OCI-LY3 (cell line): Measurements from ENCODE around the gene TIPIN.
"Not testable (repeated sequence)": the region's sequence is repeated elsewhere in the genome, so short reads cannot be mapped to it uniquely, and the experiment has no call there.

ENCODE experiments used
- H2AFZ ChIP-seq: fragments of 200-600, 300-600 bp; shearing (Covaris generic); 2 replicates; pipeline ENCODE4 v1.6.0; 2014; ENCODE audit warnings: antibody characterized with exemption, low read depth, low read length
- H3K27ac ChIP-seq: fragments of 200-600, 300-600 bp; sonication (generic); 2 replicates; pipeline ENCODE4 v1.5.1; 2014; ENCODE audit warnings: mild to moderate bottlenecking, low read length, moderate library complexity, mixed read lengths
- H3K27me3 ChIP-seq: fragments of 200-600, 300-600 bp; sonication (generic); 2 replicates; pipeline ENCODE4 v1.6.1; 2014; ENCODE audit warnings: low read depth, low read length, mixed read lengths
- H3K36me3 ChIP-seq: fragments of 200-600, 300-600 bp; sonication (generic); replicated peaks from 2 replicates; pipeline ENCODE3; 2014; ENCODE audit warnings: low read depth, low read length, mixed read lengths
- H3K4me1 ChIP-seq: fragments of 300-600, 200-600 bp; sonication (generic); 2 replicates; pipeline ENCODE4 v1.6.1; 2014; ENCODE audit warnings: low read length, mixed read lengths
- H3K4me2 ChIP-seq: fragments of 200-600, 300-600 bp; sonication (generic); 2 replicates; pipeline ENCODE4 v1.6.1; 2014; ENCODE audit warnings: low read length, mixed read lengths
- H3K4me3 ChIP-seq: fragments of 300-600, 200-600 bp; sonication (generic); 2 replicates; pipeline ENCODE4 v1.5.1; 2014; ENCODE audit warnings: antibody characterized with exemption, mild to moderate bottlenecking, low read length, moderate library complexity
- H3K79me2 ChIP-seq: fragments of 300-600, 200-600 bp; shearing (Covaris generic); 2 replicates; pipeline ENCODE4 v1.6.1; 2014; ENCODE audit warnings: mild to moderate bottlenecking, low read length, mixed read lengths
- H3K9ac ChIP-seq: fragments of 300-600, 200-600 bp; shearing (Covaris generic); 2 replicates; pipeline ENCODE4 v1.6.0; 2014; ENCODE audit warnings: mild to moderate bottlenecking, low read length, moderate library complexity
- H3K9me3 ChIP-seq: fragments of 200-600, 300-600 bp; shearing (Covaris generic); 2 replicates; pipeline ENCODE4 v1.6.1; 2014; ENCODE audit warnings: low read length, mixed read lengths; ENCODE audit not compliant: insufficient read depth
- H4K20me1 ChIP-seq: fragments of 200-600, 300-600 bp; sonication (generic); 2 replicates; pipeline ENCODE4 v1.6.1; 2016; ENCODE audit warnings: low read length, mixed read lengths; ENCODE audit not compliant: insufficient read depth
- CTCF ChIP-seq: fragments of 200-600, 300-600 bp; sonication (generic); IDR thresholded peaks from 2 replicates; pipeline ENCODE4 v1.5.1; 2014; ENCODE audit warnings: antibody characterized with exemption, low read length, low read depth
- EZH2phosphoT487 ChIP-seq: fragments of 200-600 bp; shearing (Covaris generic); IDR thresholded peaks from 2 replicates; pipeline ENCODE4 v1.6.1; 2018; ENCODE audit warnings: antibody characterized with exemption, mixed run types, low read depth

Gene TIPIN

DNA sequence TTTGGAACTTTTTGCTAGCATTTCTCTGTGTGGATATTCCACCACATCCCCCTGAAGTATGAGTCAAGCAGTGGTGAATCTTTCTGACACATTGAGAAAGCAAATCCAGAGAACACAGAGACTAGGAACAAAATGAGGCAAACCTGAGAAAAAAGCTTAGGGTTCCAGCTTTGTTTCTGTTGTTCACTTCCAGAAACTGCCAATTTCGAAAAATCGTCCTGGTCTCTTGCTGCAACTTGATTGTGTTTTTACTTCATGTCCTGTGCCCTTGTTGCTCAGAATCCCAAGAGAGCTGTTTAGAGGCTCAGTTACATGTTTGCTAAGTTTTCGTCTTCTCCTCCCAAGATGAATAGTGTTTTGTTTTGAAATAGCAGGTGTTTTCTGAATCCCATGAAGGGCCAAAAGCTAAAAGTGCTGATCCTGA lies 43.9 kb upstream of the TIPIN start:
- TF ChIP-seq CTCF (no peak), EZH2phosphoT487 (no peak)
- Histone ChIP-seq H3K79me2 (peaks cover 94% of the 10 kb centered on the region), H3K9ac (no peak overlapping the region), H3K4me1 (peaks cover 21% of the 10 kb centered on the region), H3K4me2 (no peak overlapping the region), H3K27me3 (no peaks in the 10 kb centered on the region), H3K36me3 (peaks cover 19% of the 10 kb centered on the region), H4K20me1 (peaks cover 91% of the 10 kb centered on the region), H3K27ac (no peak overlapping the region), H3K9me3 (no peaks in the 10 kb centered on the region), H3K4me3 (no peak overlapping the region), H2AFZ (no peak overlapping the region)

DNA sequence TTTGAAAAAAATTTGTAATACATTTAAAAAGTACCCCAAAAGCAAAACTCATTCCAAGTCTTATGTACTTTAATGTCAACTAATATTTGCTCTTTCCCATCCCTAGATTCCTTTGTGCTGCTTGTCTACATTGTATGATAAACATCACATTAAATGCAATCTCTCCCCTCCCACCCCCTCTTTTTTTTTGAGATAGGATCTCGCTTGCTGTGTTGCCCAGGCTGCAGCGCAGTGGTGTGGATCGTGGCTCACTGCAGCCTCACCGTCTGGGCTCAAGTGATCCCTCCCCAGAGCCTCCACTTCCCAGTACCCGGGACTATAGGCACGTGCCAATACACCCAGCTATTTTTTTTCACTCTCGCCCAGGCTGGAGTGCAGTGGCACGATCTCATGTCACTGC lies 42.8 kb upstream of the TIPIN start:
- Histone ChIP-seq H2AFZ (no peak overlapping the region), H3K4me3 (no peak overlapping the region), H4K20me1 (peaks cover 91% of the 10 kb centered on the region), H3K4me2 (no peak overlapping the region), H3K27me3 (no peaks in the 10 kb centered on the region), H3K9me3 (no peaks in the 10 kb centered on the region), H3K4me1 (peaks cover 21% of the 10 kb centered on the region), H3K9ac (no peak overlapping the region), H3K27ac (no peak overlapping the region), H3K36me3 (peaks cover 24% of the 10 kb centered on the region), H3K79me2 (peaks cover 94% of the 10 kb centered on the region)
- TF ChIP-seq CTCF (no peak), EZH2phosphoT487 (no peak)

DNA sequence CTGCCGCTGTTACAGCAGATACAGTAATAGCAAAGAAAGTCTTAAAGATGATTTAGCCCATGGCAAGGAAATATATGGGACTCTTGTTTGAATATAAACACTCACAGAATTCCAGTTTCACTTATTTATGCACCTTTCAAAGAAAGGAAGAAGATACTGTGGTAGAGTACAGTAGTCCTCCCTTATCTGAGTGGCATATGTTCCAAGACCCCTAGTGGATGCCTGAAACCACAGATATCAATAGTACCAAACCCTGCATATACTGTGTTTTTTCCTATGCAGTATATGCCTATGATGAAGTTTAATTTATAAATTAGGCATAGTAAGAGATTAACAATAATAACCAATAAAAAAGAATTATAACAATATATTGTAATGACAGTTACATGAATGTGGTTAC lies 38.4 kb upstream of the TIPIN start:
- Histone ChIP-seq H4K20me1 (peaks cover 89% of the 10 kb centered on the region), H3K4me2 (no peak overlapping the region), H3K27ac (no peak overlapping the region), H3K9me3 (no peaks in the 10 kb centered on the region), H2AFZ (no peak overlapping the region), H3K4me1 (peaks cover 12% of the 10 kb centered on the region), H3K27me3 (no peaks in the 10 kb centered on the region), H3K79me2 (peaks cover 94% of the 10 kb centered on the region), H3K36me3 (peaks cover 38% of the 10 kb centered on the region), H3K4me3 (no peak overlapping the region), H3K9ac (no peak overlapping the region)
- TF ChIP-seq CTCF = no peak
- no peak for TF ChIP-seq EZH2phosphoT487

DNA sequence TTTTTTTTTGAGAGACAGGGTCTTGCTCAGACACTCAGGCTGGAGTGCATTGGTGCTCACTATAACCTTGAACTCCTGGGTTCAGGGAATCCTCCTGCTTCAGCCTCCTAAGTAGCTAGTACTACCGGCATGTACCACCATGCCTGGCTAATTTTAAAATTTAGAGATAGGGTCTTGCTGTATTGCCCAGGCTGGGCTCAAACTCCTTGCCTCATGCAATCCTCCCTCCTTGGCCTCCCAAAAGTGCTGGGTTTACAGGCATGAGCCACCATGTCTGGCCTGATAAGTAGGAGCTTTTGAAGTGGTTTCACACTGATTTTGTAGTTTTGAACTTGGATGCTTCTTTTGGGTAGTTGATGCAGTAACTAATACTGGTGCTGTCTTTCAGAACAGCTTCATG lies 38.0 kb upstream of the TIPIN start:
- H3K79me2 ChIP-seq = peaks cover 96% of the 10 kb centered on the region
- no peaks in the 10 kb centered on the region for H3K27me3 ChIP-seq
- no peak overlapping the region for H2AFZ ChIP-seq
- TF ChIP-seq EZH2phosphoT487 (no peak), CTCF (no peak)
- peaks cover 41% of the 10 kb centered on the region for H3K36me3 ChIP-seq
- no peak overlapping the region for H3K4me3 ChIP-seq
- no peak overlapping the region for H3K27ac ChIP-seq
- peaks cover 91% of the 10 kb centered on the region for H4K20me1 ChIP-seq
- no peaks in the 10 kb centered on the region for H3K9me3 ChIP-seq
- no peak overlapping the region for H3K9ac ChIP-seq
- H3K4me1 ChIP-seq = peaks cover 17% of the 10 kb centered on the region
- H3K4me2 ChIP-seq = no peak overlapping the region

GRCh38 chr15:66393037-66393436 lies 36.6 kb upstream of the TIPIN start:
- H3K4me2 ChIP-seq, H2AFZ ChIP-seq, H3K27ac ChIP-seq, H3K9ac ChIP-seq, H3K27me3 ChIP-seq, H3K4me3 ChIP-seq, H3K9me3 ChIP-seq: not testable (repeated sequence)
- Histone ChIP-seq H4K20me1 (peaks cover 90% of the 10 kb centered on the region), H3K36me3 (peaks cover 40% of the 10 kb centered on the region), H3K79me2 (peaks cover 97% of the 10 kb centered on the region), H3K4me1 (peaks cover 31% of the 10 kb centered on the region)
